Measurements from ENCODE around the gene FAAP100.

Gene FAAP100

GRCh38 chr17:81561494-81561885, 9.3 kb upstream of the FAAP100 start:
- Histone ChIP-seq H3K27ac (peak overlapping the region; percentile 78), H3K4me3 (ENCODE audit: low read depth, low read length) (no peak overlapping the region), H3K36me3 (replicated peaks) (peaks cover 73% of the 10 kb centered on the region), H3K27me3 (replicated peaks) (no peaks in the 10 kb centered on the region)
- in situ Hi-C loops (cut with HindIII; ENCODE audit: low pct_ligation_motif_present, low sequenced_read_pairs): no loop called here
- peak; percentile 63 for DNase-seq
- TF ChIP-seq, protein P1, sequence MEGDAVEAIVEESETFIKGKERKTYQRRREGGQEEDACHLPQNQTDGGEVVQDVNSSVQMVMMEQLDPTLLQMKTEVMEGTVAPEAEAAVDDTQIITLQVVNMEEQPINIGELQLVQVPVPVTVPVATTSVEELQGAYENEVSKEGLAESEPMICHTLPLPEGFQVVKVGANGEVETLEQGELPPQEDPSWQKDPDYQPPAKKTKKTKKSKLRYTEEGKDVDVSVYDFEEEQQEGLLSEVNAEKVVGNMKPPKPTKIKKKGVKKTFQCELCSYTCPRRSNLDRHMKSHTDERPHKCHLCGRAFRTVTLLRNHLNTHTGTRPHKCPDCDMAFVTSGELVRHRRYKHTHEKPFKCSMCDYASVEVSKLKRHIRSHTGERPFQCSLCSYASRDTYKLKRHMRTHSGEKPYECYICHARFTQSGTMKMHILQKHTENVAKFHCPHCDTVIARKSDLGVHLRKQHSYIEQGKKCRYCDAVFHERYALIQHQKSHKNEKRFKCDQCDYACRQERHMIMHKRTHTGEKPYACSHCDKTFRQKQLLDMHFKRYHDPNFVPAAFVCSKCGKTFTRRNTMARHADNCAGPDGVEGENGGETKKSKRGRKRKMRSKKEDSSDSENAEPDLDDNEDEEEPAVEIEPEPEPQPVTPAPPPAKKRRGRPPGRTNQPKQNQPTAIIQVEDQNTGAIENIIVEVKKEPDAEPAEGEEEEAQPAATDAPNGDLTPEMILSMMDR (IDR thresholded peaks at IDR 0.05; ENCODE audit: low read depth, low read length, missing control alignments): no peak

DNA sequence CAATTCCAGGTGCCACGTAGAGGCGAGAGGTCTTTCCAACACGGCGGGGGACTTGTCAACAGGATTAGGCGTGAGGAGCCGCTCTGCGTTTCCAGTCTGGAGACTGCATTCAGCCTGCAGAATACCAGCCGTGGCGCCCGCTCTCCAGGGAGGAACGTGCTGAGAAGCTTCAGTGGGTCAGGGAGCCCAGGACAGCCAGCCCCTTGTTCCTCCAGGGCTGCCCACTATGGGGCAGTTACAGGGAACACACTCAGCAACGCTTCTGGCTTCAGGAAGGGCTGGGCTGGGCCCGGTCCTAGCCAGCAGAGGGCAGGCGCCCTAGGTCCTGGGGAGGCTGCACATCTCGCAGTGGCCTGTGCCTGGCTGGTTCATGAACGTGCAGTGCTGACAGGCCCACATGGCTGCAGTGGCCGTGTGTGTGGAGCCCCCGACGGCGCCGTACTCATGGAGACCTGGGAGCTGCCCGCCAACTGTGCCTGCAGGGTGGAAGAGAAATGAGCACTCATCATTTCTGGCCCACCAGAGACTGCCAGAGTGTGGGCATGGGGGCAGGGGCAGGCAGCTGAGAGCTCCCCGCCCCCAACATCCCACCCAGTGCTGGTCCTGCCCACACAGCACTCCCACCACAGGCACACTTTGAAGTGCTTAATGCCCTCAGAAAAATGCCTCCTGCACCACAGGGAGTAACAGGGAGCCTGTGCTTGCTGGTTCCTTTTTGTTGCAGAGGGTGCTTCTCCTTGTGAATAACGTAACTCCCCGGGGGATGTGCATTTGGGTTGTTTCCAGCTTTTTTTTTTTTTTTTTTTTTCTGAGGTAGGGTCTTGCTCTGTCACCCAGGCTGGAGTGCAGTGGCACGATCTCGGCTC, 7.0 kb upstream of the FAAP100 start:
- TF ChIP-seq, protein P1 (IDR thresholded peaks at IDR 0.05; ENCODE audit: low read depth, low read length, missing control alignments): peak; percentile 72
- Histone ChIP-seq H3K4me3 (ENCODE audit: low read depth, low read length) (no peak overlapping the region), H3K27ac (no peak overlapping the region), H3K27me3 (replicated peaks) (no peaks in the 10 kb centered on the region), H3K36me3 (replicated peaks) (peaks cover 62% of the 10 kb centered on the region)
- in situ Hi-C loops (cut with HindIII; ENCODE audit: low pct_ligation_motif_present, low sequenced_read_pairs): no loop called here
- no peak for DNase-seq

DNA sequence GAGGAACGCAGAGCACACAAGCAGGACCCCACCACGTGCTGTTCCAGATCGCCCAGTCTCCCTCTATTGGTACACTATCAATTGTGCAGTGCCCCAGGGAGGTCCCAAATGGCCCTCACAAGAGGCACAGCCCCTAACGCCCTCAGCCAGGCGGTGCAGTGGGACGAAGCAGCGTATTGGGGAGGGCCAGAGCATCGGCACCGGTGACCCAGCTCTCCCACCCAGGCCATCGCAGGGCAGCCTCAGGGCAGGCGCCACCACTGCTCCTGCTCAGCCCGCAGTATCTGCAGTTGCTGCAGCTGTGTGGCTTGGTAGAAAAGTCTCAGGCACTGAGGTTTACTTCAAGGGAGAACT, 5.9 kb upstream of the FAAP100 start:
- TF ChIP-seq, protein P1 (IDR thresholded peaks at IDR 0.05; ENCODE audit: low read depth, low read length, missing control alignments): no peak
- no peak for DNase-seq
- Histone ChIP-seq H3K4me3 (ENCODE audit: low read depth, low read length) (no peak overlapping the region), H3K36me3 (replicated peaks) (peaks cover 54% of the 10 kb centered on the region), H3K27ac (no peak overlapping the region), H3K27me3 (replicated peaks) (no peaks in the 10 kb centered on the region)
- in situ Hi-C loops (cut with HindIII; ENCODE audit: low pct_ligation_motif_present, low sequenced_read_pairs): no loop called here

DNA sequence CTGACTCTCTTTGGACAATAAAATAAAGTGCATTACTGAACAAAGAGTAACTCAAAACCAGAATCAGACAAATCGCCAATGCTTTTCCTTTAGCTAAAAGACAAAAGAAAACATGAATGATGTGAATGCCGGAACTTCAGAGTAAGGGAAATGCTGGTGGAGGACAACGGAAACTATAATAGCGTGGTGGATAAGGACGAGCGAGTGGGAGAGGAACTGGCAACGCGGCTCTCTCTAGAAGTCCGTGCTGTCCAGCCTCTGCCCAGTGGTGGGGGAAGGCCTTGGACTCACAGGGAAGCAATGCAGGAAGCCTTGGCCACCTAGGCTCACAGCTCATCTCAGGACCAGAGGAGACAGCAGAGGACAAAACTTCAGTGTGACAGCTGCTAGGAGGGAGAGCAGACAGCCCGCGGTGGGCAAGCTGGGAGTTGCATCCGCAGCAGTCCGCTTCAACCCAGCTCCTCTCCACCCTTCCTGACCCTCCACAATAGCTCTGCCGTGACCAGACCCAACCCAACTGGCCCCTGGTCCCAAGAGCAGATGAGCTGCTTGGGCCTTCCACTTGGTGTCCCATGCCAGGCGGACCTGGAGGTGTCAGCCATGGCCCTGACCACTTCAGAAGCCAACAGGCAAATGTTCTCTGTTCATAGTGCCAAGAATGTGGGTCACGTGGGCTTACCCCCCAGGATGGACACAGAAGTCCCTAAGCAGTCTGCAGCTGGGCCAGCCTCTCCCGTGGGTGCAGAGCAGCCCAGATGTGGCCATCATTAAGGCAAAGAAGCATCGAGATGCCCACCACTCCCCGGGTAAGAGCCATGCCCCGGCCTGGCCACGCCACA, 5.3 kb upstream of the FAAP100 start:
- H3K36me3 ChIP-seq (replicated peaks): peaks cover 52% of the 10 kb centered on the region
- in situ Hi-C loops (cut with HindIII; ENCODE audit: low pct_ligation_motif_present, low sequenced_read_pairs): no loop called here
- no peaks in the 10 kb centered on the region for H3K27me3 ChIP-seq (replicated peaks)
- H3K27ac ChIP-seq: no peak overlapping the region
- H3K4me3 ChIP-seq (ENCODE audit: low read depth, low read length): no peak overlapping the region
- DNase-seq: no peak
- TF ChIP-seq, protein P1 (IDR thresholded peaks at IDR 0.05; ENCODE audit: low read depth, low read length, missing control alignments): no peak

DNA sequence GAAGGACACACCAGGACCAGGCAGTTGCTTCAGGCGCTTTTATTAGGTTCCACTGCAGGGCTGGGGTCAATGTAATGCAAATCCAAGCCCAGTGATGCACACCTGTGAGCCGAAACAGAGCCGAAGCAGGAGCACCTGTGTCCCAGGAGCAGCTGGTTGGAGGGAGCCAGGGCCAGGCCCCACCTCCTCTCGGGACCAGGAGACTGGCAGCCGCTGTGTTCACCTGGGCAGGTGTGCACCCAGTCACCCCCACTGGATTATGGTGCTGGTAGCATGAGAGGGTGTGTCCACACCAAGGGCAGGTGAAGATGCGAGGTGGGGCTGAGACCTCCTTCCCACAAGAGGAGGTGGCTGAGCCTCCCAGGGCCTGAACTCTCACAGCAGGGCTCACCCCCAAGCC, 4.7 kb upstream of the FAAP100 start:
- no peaks in the 10 kb centered on the region for H3K27me3 ChIP-seq (replicated peaks)
- in situ Hi-C loops (cut with HindIII; ENCODE audit: low pct_ligation_motif_present, low sequenced_read_pairs): no loop called here
- peaks cover 47% of the 10 kb centered on the region for H3K36me3 ChIP-seq (replicated peaks)
- DNase-seq: no peak
- TF ChIP-seq, protein P1 (IDR thresholded peaks at IDR 0.05; ENCODE audit: low read depth, low read length, missing control alignments): no peak
- H3K4me3 ChIP-seq (ENCODE audit: low read depth, low read length): no peak overlapping the region
- no peak overlapping the region for H3K27ac ChIP-seq

All from brain microvascular endothelial cell (primary cell).